HepG2 (cell line): ENCODE measurements around the gene MEPCE. TPM values are rescaled to one million over a fixed set of nuclear protein-coding genes. Genes with fewer than 3 reads are reported as not detected.

ENCODE experiments used
- ATAC-seq: fragments of 200-7000 bp; cut with Tn5 transposase; 3 replicates; pipeline ENCODE4 v1.9.1; 2020; ENCODE audit warnings: mild to moderate bottlenecking, moderate library complexity
- BruUV-seq: library from RNA; stranded (reverse); fragments of 400-500 nt; replicated peaks from 2 replicates; lab custom pipeline; 2021; lab: Mats Ljungman, UMichigan
- CTCF ChIA-PET: fragments of 300-600 bp; formaldehyde crosslinking; extraction: SDS; loops from one replicate; lab custom pipeline; 2021; ENCODE audit warnings: low total read pairs, inconsistent platforms, low intra/inter-chr PET ratio; lab: Yijun Ruan, JAX
- POLR2A ChIA-PET: fragments of 350-600 bp; sonication (Branson Sonifier 250); formaldehyde crosslinking; loops from one replicate; lab custom pipeline; 2020; ENCODE audit warnings: antibody characterized with exemption, inconsistent platforms; lab: Yijun Ruan, JAX
- DNase-seq: peaks from one replicate; pipeline ENCODE4 v3.0.0-alpha.2; 2015; ENCODE audit warnings: low spot score
- FAIRE-seq: peaks from 3 replicates; lab custom pipeline; 2011; peaks lifted over from hg19 to GRCh38; lab: Jason Lieb, UNC
- H2AFZ ChIP-seq: one replicate; pipeline ENCODE4 v1.6.1; 2011; ENCODE audit warnings: low read length, inconsistent platforms
- H3K27ac ChIP-seq: fragments of 300-600 bp; 3 replicates; pipeline ENCODE4 v1.8.0; 2011; ENCODE audit warnings: mixed run types, mild to moderate bottlenecking, mixed read lengths, low read length, inconsistent platforms; ENCODE audit not compliant: insufficient read depth; ENCODE audit errors: extremely low read length
- H3K27me3 ChIP-seq, 2 experiments: fragments of 200-600 bp in 1 of 2; 2 replicates in 1 of 2; 3 replicates in 1 of 2; pipeline versions ENCODE4 v1.6.0 to v1.8.0; 2011; ENCODE audit warnings: low read length in 2 of 2, mild to moderate bottlenecking in 2 of 2, moderate library complexity in 2 of 2, inconsistent platforms in 1 of 2; ENCODE audit not compliant: insufficient read depth in 2 of 2, control insufficient read depth in 1 of 2
- H3K36me3 ChIP-seq, 2 experiments: fragments of 200-600 bp in 1 of 2; replicated peaks in 1 of 2; 2 replicates in 1 of 2; 3 replicates in 1 of 2; pipeline versions ENCODE4 v1.5.1 to v1.8.0; 2011; ENCODE audit warnings: low read length in 2 of 2, inconsistent platforms in 1 of 2; ENCODE audit not compliant: insufficient read depth in 2 of 2, control insufficient read depth in 1 of 2
- H3K4me1 ChIP-seq: 2 replicates; pipeline ENCODE4 v1.5.1; 2012; ENCODE audit warnings: low read length, inconsistent platforms; ENCODE audit not compliant: insufficient read depth
- H3K4me2 ChIP-seq: 2 replicates; pipeline ENCODE4 v1.6.0; 2011; ENCODE audit warnings: low read depth, low read length, inconsistent platforms
- H3K4me3 ChIP-seq, 3 experiments: fragments of 200-600 bp in 1 of 3; sonication (generic), shearing (Covaris generic) in 1 of 3; replicated peaks in 1 of 3; 2 replicates each; pipeline ENCODE4 v1.5.1; 2011 to 2016; ENCODE audit warnings: low read length in 3 of 3, inconsistent platforms in 2 of 3, low read depth in 2 of 3, mild to moderate bottlenecking in 2 of 3, control low read depth in 1 of 3, mixed read lengths in 1 of 3; ENCODE audit not compliant: insufficient read depth in 1 of 3
- H3K79me2 ChIP-seq: one replicate; pipeline ENCODE4 v1.6.1; 2011; ENCODE audit warnings: low read length, inconsistent platforms; ENCODE audit not compliant: insufficient read depth
- H3K9ac ChIP-seq: 2 replicates; pipeline ENCODE4 v1.6.0; 2011; ENCODE audit warnings: mild to moderate bottlenecking, low read depth, low read length, inconsistent platforms; ENCODE audit not compliant: insufficient read depth
- H3K9me3 ChIP-seq: 2 replicates; pipeline ENCODE4 v1.5.1; 2012; ENCODE audit warnings: mild to moderate bottlenecking, low read length
- H4K20me1 ChIP-seq: 2 replicates; pipeline ENCODE4 v1.6.0; 2011; ENCODE audit warnings: inconsistent platforms, mild to moderate bottlenecking, low read length, moderate library complexity; ENCODE audit not compliant: insufficient read depth
- CTCF ChIP-seq: sonication (generic); formaldehyde crosslinking; IDR thresholded peaks from 2 replicates; pipeline ENCODE4 v1.5.0; 2020; ENCODE audit warnings: mild to moderate bottlenecking, missing genetic modification reagents, moderate library complexity
- GMEB1 ChIP-seq: sonication (generic); formaldehyde crosslinking; IDR thresholded peaks from 2 replicates; pipeline ENCODE4 v1.5.1; 2020; ENCODE audit warnings: missing genetic modification reagents, mild to moderate bottlenecking, borderline replicate concordance
- KLF11 ChIP-seq: IDR thresholded peaks from 2 replicates; pipeline ENCODE4 v1.6.1; 2016; ENCODE audit warnings: missing compliant biosample characterization
- KLF15 ChIP-seq: sonication (generic); formaldehyde crosslinking; IDR thresholded peaks from 2 replicates; pipeline ENCODE4 v1.8.1; 2023; ENCODE audit warnings: borderline replicate concordance, mild to moderate bottlenecking, inconsistent platforms, missing genetic modification reagents, mixed read lengths
- NFAT5 ChIP-seq: sonication (generic); formaldehyde crosslinking; IDR thresholded peaks from 2 replicates; pipeline ENCODE4 v1.4.0; 2020; ENCODE audit warnings: missing genetic modification reagents
- NFKB2 ChIP-seq: sonication (generic); formaldehyde crosslinking; IDR thresholded peaks from 2 replicates; pipeline ENCODE4 v1.4.0; 2020; ENCODE audit warnings: missing genetic modification reagents, borderline replicate concordance
- RFX3 ChIP-seq: IDR thresholded peaks from 2 replicates; pipeline ENCODE4 v1.6.1; 2016; ENCODE audit warnings: missing biosample characterization, missing genetic modification reagents
- ZNF121 ChIP-seq: sonication (generic); formaldehyde crosslinking; IDR thresholded peaks from 2 replicates; pipeline ENCODE4 v1.5.0; 2020; ENCODE audit warnings: mild to moderate bottlenecking, missing genetic modification reagents
- WGBS: methylation state at CpG from one replicate; pipeline ENCODE4 v1.1.6; 2017; ENCODE audit warnings: low lambda C conversion rate; 5-methylcytosine and 5-hydroxymethylcytosine counted together
- in situ Hi-C: cut with HindIII; loops from 2 replicates; pipeline ENCODE4 v1.10.0; 2017; ENCODE audit warnings: low pct_unique_long_range_greater_than_20kb; ENCODE audit not compliant: extremely low pct_ligation_motif_present
- intact Hi-C: fragments of 100-400 bp; cut with micrococcal nuclease; formaldehyde crosslinking; loops from one replicate; pipeline ENCODE4 v1.10.0; 2022; ENCODE audit not compliant: unreplicated experiment
- polyA plus RNA-seq, 8 experiments: library from polyadenylated mRNA; depleted of rRNA in 3 of 8; stranded (reverse) in 7 of 8; unstranded in 1 of 8; fragments of >200 nt; fragmentation: Illumina TruSeq in 4 of 8; extraction: Trizol in 4 of 8; gene quantifications; 2 replicates each; pipeline versions ENCODE4 v1.2.1 to v1.2.3, GENCODE V29; 2011 to 2016; ENCODE audit warnings: low read depth in 4 of 8, missing spikeins in 1 of 8, mixed read lengths in 1 of 8; ENCODE audit not compliant: insufficient read depth in 1 of 8
- total RNA-seq, 5 experiments: library from RNA; depleted of rRNA; stranded (reverse); fragments of >200 nt; fragmentation: Illumina TruSeq; extraction: Trizol; gene quantifications; 2 replicates each; pipeline ENCODE4 v1.2.3, GENCODE V29; 2016; ENCODE audit warnings: low read depth in 1 of 5

MEPCE gene
- total and polyA plus RNA-seq, 2 of the 13 experiments (the other 11 are each of a cell fraction or from before 2014, with no cell fraction given) = 12.3 to 26.0 TPM

- ChIA-PET CTCF (no interaction called here), POLR2A (interaction anchor here (4.4 to 5.0 kb wide), 2 partner anchors 13 to 28 kb away, joined by 24 to 31 read pairs; partner anchors contain the start of genes MEPCE and ZCWPW1)
- H2AFZ ChIP-seq = no peak overlapping the region
- H3K4me1 ChIP-seq = peaks cover 21% of the 10 kb centered on the region
- intact Hi-C loops (no loop called here), in situ Hi-C loops (no loop called here)
- H3K27ac ChIP-seq = no peak overlapping the region
- H4K20me1 ChIP-seq = no peaks in the 10 kb centered on the region
- WGBS = 60% methylated on average over 6 of the region's 6 CpGs
- ATAC-seq (no peak), FAIRE-seq (no peak), DNase-seq (no peak)
- H3K79me2 ChIP-seq = no peaks in the 10 kb centered on the region
- no peak overlapping the region for H3K4me2 ChIP-seq
- TF ChIP-seq NFAT5 (CRISPR knock-in tag) = no peak
- no peak for TF ChIP-seq NFKB2 (CRISPR knock-in tag)
- TF ChIP-seq KLF11 (CRISPR knock-in tag) = no peak
- no peak for TF ChIP-seq RFX3
- peak; percentile 61; the same call in 1 of the 2 replicates for TF ChIP-seq ZNF121
- no peak for TF ChIP-seq GMEB1 (CRISPR knock-in tag)
- TF ChIP-seq KLF15 (CRISPR knock-in tag) = no peak
- no peak for TF ChIP-seq CTCF (CRISPR knock-in tag)
- H3K36me3 ChIP-seq = no peaks in the 10 kb centered on the region
- H3K27me3 ChIP-seq = peaks cover 0 to 17% of the 10 kb centered on the region in 2 experiments; a peak in 2 of 5 replicates
- H3K4me3 ChIP-seq = no peak overlapping the region
- BruUV-seq = no TSS peak
- H3K9ac ChIP-seq = no peak overlapping the region
- H3K9me3 ChIP-seq = no peaks in the 10 kb centered on the region
Observed at GRCh38 chr7:100457033-100457432, 27.4 kb downstream of the MEPCE start.
